ENCODE data around the gene ERBB4.
"Not testable (repeated sequence)": the region's sequence is repeated elsewhere in the genome, so short reads cannot be mapped to it uniquely, and the experiment has no call there.

Gene ERBB4

GRCh38 chr2:212124598-212124997 is 414.0 kb downstream of the ERBB4 start:
- DNase-seq, result no peak

GRCh38 chr2:212119591-212119990 is 419.0 kb downstream of the ERBB4 start:
- DNase-seq, result no peak

GRCh38 chr2:212117926-212118325 is 420.7 kb downstream of the ERBB4 start:
- no peak for DNase-seq

- DNase-seq, result no peak
These were observed 424.1 kb downstream of the ERBB4 start for GRCh38 chr2:212114489-212114888.

- no peak for DNase-seq
These were observed 426.2 kb downstream of the ERBB4 start for GRCh38 chr2:212112401-212112800.

GRCh38 chr2:212109792-212110680 is 428.6 kb downstream of the ERBB4 start:
- no peak for DNase-seq

- DNase-seq, result no peak
These were observed 429.4 kb downstream of the ERBB4 start for GRCh38 chr2:212109217-212109616.

GRCh38 chr2:212107989-212108388 is 430.6 kb downstream of the ERBB4 start:
- no peak for DNase-seq

- DNase-seq, result no peak
These were observed 431.6 kb downstream of the ERBB4 start for GRCh38 chr2:212107014-212107413.

- not testable (repeated sequence) for DNase-seq
These were observed 432.1 kb downstream of the ERBB4 start for GRCh38 chr2:212106536-212106935.

GRCh38 chr2:212099658-212100057 is 438.9 kb downstream of the ERBB4 start:
- no peak for DNase-seq

GRCh38 chr2:212098966-212099365 is 439.6 kb downstream of the ERBB4 start:
- no peak for DNase-seq

- DNase-seq, result no peak
These were observed 441.6 kb downstream of the ERBB4 start for GRCh38 chr2:212097001-212097400.

GRCh38 chr2:212089873-212090272 is 448.7 kb downstream of the ERBB4 start:
- DNase-seq, result no peak

- no peak for DNase-seq
These were observed 450.2 kb downstream of the ERBB4 start for GRCh38 chr2:212088353-212088752.

GRCh38 chr2:212083492-212083891 is 455.1 kb downstream of the ERBB4 start:
- no peak for DNase-seq

GRCh38 chr2:212078103-212078502 is 460.5 kb downstream of the ERBB4 start:
- DNase-seq, result no peak

GRCh38 chr2:212076456-212076855 is 462.1 kb downstream of the ERBB4 start:
- DNase-seq, result no peak

GRCh38 chr2:212073360-212073759 is 465.2 kb downstream of the ERBB4 start:
- DNase-seq, result no peak

- no peak for DNase-seq
These were observed 472.1 kb downstream of the ERBB4 start for GRCh38 chr2:212066546-212066945.

GRCh38 chr2:212064318-212064717 is 474.3 kb downstream of the ERBB4 start:
- DNase-seq, result no peak

- no peak for DNase-seq
These were observed 486.0 kb downstream of the ERBB4 start for GRCh38 chr2:212052412-212053159.

GRCh38 chr2:212050871-212051270 is 487.7 kb downstream of the ERBB4 start:
- no peak for DNase-seq

GRCh38 chr2:212042562-212042961 is 496.0 kb downstream of the ERBB4 start:
- DNase-seq, result no peak
